IPS-20b (cell line): ENCODE results near the gene MACROD2.

ENCODE experiments used
- H3K27ac ChIP-seq: one replicate; pipeline ENCODE4 v1.5.1; 2013; ENCODE audit warnings: low read length
- H3K27me3 ChIP-seq: 2 replicates; pipeline ENCODE4 v1.6.1; 2013; ENCODE audit warnings: mild to moderate bottlenecking, low read length, inconsistent platforms; ENCODE audit not compliant: insufficient read depth
- H3K36me3 ChIP-seq: 2 replicates; pipeline ENCODE4 v1.6.1; 2013; ENCODE audit warnings: low read depth, mild to moderate bottlenecking, inconsistent platforms, low read length, moderate library complexity; ENCODE audit not compliant: insufficient read depth
- H3K4me1 ChIP-seq: 2 replicates; pipeline ENCODE4 v1.6.1; 2013; ENCODE audit warnings: mild to moderate bottlenecking, control low read depth, inconsistent platforms, low read length, moderate library complexity; ENCODE audit not compliant: insufficient read depth
- H3K4me3 ChIP-seq: 2 replicates; pipeline ENCODE4 v1.5.1; 2013; ENCODE audit warnings: mild to moderate bottlenecking, low read length, inconsistent platforms
- H3K9ac ChIP-seq: 2 replicates; pipeline ENCODE4 v1.6.1; 2013; ENCODE audit warnings: low read depth, mild to moderate bottlenecking, inconsistent platforms, low read length, moderate library complexity
- H3K9me3 ChIP-seq: 2 replicates; pipeline ENCODE4 v1.6.1; 2013; ENCODE audit warnings: mild to moderate bottlenecking, low read depth, low read length, inconsistent platforms; ENCODE audit not compliant: insufficient read depth

Gene MACROD2

DNA sequence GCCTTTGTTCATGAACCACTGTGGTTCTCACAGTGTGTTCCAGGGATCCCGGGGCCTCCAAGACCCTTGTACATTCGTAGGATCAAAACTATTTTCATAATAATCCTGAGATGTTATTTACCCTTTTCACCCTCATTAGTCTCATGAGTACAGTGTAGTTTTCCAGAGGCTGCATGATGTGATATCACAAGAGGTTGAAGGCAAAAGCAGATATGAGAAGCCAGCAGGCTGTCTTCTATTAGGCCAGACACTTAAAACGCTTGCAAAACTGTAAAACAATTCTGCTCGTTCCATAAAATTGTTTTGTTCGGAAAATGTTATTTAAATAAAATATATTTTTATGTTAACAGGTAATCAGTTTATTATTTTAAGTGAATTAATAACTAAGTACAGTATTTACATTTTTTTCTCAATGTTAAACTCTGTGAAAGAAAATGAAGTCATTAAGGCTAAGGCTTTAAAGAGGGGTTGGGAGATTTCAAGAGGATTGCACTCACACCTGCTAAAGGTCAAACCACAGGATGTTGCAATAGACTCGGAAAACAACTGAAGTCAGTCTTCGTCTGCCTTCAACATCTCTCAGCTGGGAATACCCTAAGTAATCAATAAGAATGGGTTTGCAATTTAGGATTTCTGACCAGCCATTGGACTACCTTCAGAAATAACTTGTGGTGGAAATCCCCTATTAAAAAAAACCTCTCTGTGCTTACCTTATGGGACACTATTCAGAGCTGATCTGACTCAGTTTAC is 2103.7 kb downstream of the MACROD2 start:
- Histone ChIP-seq H3K9ac (no peak overlapping the region), H3K4me3 (no peak overlapping the region), H3K27me3 (no peaks in the 10 kb centered on the region), H3K4me1 (no peaks in the 10 kb centered on the region), H3K9me3 (no peaks in the 10 kb centered on the region), H3K36me3 (no peaks in the 10 kb centered on the region), H3K27ac (no peak overlapping the region)

DNA sequence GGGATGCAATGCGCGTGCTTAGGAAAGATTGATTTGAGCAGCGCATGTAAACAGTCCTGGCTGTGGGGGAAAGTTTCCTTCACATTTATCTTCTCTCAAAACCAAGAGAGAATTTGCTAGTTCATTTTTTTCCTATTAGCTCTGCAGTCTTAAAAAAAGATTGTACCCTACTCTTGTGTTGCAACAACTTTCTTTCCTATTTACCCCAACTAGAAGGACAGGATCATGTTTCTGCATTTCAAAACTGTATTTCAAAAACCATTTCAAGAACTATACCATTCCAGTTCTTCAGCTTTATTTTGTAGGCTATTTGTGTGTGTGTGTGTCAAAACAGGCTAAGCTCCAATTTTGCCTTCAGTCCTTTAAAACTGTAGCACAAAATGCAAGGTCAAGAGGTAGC is 2104.8 kb downstream of the MACROD2 start:
- Histone ChIP-seq H3K4me1 (no peaks in the 10 kb centered on the region), H3K27ac (no peak overlapping the region), H3K9me3 (no peaks in the 10 kb centered on the region)

DNA sequence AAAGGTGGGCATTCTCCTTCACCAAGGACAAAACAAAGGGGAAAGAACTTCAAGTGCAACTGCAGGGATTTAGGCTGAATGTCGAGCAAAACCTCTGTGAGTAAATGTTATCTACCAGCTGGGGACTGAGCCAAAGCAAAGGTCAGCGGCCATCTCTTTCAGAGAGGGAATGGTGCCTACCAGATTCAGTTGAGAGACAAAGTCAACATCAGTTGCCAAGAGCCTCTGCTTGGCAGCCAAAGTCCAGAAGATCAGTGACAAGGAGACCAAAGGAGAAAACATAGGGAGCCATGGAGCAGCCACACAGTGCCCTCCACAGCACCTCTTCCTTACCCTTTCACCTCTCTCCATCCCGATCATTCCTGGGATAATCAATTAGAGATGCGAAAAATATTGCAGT is 2105.5 kb downstream of the MACROD2 start:
- no peaks in the 10 kb centered on the region for H3K27me3 ChIP-seq
- no peak overlapping the region for H3K9ac ChIP-seq
- H3K4me1 ChIP-seq: no peaks in the 10 kb centered on the region
- H3K36me3 ChIP-seq: no peaks in the 10 kb centered on the region
- H3K27ac ChIP-seq: no peak overlapping the region
- no peaks in the 10 kb centered on the region for H3K9me3 ChIP-seq
- H3K4me3 ChIP-seq: no peak overlapping the region

More for the DNA sequence above, 2104.8 kb downstream of the MACROD2 start:
- H3K27me3 ChIP-seq: no peaks in the 10 kb centered on the region
- no peak overlapping the region for H3K9ac ChIP-seq
- no peak overlapping the region for H3K4me3 ChIP-seq
- no peaks in the 10 kb centered on the region for H3K36me3 ChIP-seq
